Transverse colon (tissue), 4 donors: ENCODE data around the gene TOR4A. TPM values are rescaled to one million over a fixed set of nuclear protein-coding genes. Genes with fewer than 3 reads are reported as not detected.
A peak's percentile ranks its signal among the peaks of the same experiment; 100 is the strongest.

ENCODE experiments used
- DNase-seq: peaks from one replicate; pipeline ENCODE4 v3.0.0-alpha.2; 2019
- H3K27ac ChIP-seq, 4 donors: fragments of 200-600 bp; sonication (generic); 2 replicates each; pipeline ENCODE4 v1.5.1; 2016 to 2018; ENCODE audit warnings: inconsistent platforms in 4 of 4
- H3K27me3 ChIP-seq: fragments of 200-600 bp; sonication (generic); 2 replicates; pipeline ENCODE4 v1.5.1; 2017; ENCODE audit warnings: inconsistent platforms
- H3K36me3 ChIP-seq, 4 donors: fragments of 200-600 bp; sonication (generic); 2 replicates each; pipeline ENCODE4 v1.5.1; 2017 to 2019; ENCODE audit warnings: inconsistent platforms in 4 of 4
- H3K4me1 ChIP-seq, 4 donors: fragments of 200-600 bp; sonication (generic); 2 replicates each; pipeline ENCODE4 v1.5.1; 2017 to 2020; ENCODE audit warnings: inconsistent platforms in 4 of 4
- H3K4me3 ChIP-seq, 4 donors: fragments of 200-600 bp; sonication (generic); 1 replicate in 1 of 4; 2 replicates in 3 of 4; pipeline versions ENCODE4 v1.5.1 to v1.6.1; 2017 to 2019; ENCODE audit warnings: inconsistent platforms in 4 of 4
- H3K9me3 ChIP-seq, 2 donors: fragments of 200-600 bp; sonication (generic); 2 replicates each; pipeline ENCODE4 v1.5.1; 2017 to 2019; ENCODE audit warnings: inconsistent platforms in 2 of 2
- EP300 ChIP-seq: sonication (generic); formaldehyde crosslinking; IDR thresholded peaks from one replicate; pipeline ENCODE4 v1.6.1; 2017; ENCODE audit warnings: antibody characterized with exemption, low read depth
- POLR2A ChIP-seq: fragments of 450-650 bp; IDR thresholded peaks from one replicate; pipeline ENCODE4 v1.6.1; 2016; ENCODE audit warnings: antibody characterized with exemption, mild to moderate bottlenecking, moderate library complexity
- POLR2AphosphoS5 ChIP-seq, 3 donors: sonication (generic); formaldehyde crosslinking; IDR thresholded peaks; one replicate each; pipeline ENCODE4 v1.6.1; 2016; ENCODE audit warnings: antibody characterized with exemption in 3 of 3
- WGBS, 2 donors: methylation state at CpG; one replicate each; pipeline ENCODE4 v1.1.5; 2018; ENCODE audit warnings: low coverage in 1 of 2; 5-methylcytosine and 5-hydroxymethylcytosine counted together
- in situ Hi-C, 4 donors: fragments of 200-750 bp; cut with MboI; loops; one replicate each; pipeline versions ENCODE4 v1.15.0 to v1.15.1; 2017; ENCODE audit warnings: low sequenced_read_pairs in 3 of 4, low pct_ligation_motif_present in 1 of 4, low pct_unique_long_range_greater_than_20kb in 1 of 4
- intact Hi-C: fragments of 100-400 bp; cut with DNase I; formaldehyde crosslinking; loops from one replicate; pipeline ENCODE4 v1.15.1; 2023; ENCODE audit warnings: low total_unique reads
- total RNA-seq, 4 donors: library from RNA; depleted of rRNA; stranded (reverse); fragments of >200 nt; gene quantifications; one replicate each; pipeline ENCODE4 v1.1.0, GENCODE V29; 2016
- TF ChIP-seq, protein P1 (sequence below), 5 experiments: fragments of 200-600 bp in 3 of 5; fragments of 450-650 bp in 2 of 5; sonication (generic) in 3 of 5; IDR thresholded peaks; 1 replicate in 2 of 5; 2 replicates in 3 of 5; pipeline ENCODE4 v1.5.1; 2016 to 2017; ENCODE audit warnings: antibody characterized with exemption in 5 of 5, inconsistent platforms in 3 of 5, mild to moderate bottlenecking in 2 of 5, moderate library complexity in 1 of 5

Gene TOR4A
- total RNA-seq, 4 donors from 2014 or later, result 49.2 to 121 (median 71.7) TPM

DNA sequence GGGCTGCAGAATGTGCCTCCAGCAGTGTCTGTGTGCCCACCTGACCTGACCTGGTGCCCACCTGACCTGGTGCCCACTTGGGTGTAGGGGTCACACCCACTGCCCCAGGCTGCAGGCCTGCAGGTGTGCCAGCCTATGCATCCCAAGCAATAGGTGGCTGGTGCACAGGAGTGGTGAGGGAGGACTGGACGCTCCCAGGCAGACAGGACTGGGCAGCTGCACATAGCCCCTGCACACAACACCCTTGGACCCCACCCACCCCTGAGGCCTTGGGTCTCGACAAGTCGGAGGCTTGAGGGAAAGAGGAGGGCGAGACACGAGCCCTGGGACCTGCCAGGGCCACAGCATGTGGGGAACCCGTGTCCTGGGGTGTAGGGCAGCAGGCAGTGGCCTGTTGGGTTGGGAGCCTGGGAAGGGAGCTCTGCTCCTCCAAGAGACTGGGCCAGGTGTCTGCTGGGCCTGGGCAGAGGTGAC is 35.4 kb downstream of the TOR4A start:
- H3K36me3 ChIP-seq, result no peaks in the 10 kb centered on the region
- 87% methylated on average over 6 of the region's 6 CpGs; no CpG with 5 or more reads in 1 of the 2 donors for whole genome bisulfite sequencing, 2 donors
- TF ChIP-seq, protein P1, sequence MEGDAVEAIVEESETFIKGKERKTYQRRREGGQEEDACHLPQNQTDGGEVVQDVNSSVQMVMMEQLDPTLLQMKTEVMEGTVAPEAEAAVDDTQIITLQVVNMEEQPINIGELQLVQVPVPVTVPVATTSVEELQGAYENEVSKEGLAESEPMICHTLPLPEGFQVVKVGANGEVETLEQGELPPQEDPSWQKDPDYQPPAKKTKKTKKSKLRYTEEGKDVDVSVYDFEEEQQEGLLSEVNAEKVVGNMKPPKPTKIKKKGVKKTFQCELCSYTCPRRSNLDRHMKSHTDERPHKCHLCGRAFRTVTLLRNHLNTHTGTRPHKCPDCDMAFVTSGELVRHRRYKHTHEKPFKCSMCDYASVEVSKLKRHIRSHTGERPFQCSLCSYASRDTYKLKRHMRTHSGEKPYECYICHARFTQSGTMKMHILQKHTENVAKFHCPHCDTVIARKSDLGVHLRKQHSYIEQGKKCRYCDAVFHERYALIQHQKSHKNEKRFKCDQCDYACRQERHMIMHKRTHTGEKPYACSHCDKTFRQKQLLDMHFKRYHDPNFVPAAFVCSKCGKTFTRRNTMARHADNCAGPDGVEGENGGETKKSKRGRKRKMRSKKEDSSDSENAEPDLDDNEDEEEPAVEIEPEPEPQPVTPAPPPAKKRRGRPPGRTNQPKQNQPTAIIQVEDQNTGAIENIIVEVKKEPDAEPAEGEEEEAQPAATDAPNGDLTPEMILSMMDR (IDR thresholded peaks at IDR 0.05), result no peak
- no peak for TF ChIP-seq POLR2A
- no peak for TF ChIP-seq EP300
- TF ChIP-seq POLR2AphosphoS5 (IDR thresholded peaks at IDR 0.05), result no peak
- H3K4me3 ChIP-seq, result no peak overlapping the region
- peak overlapping the region in 1 of 4 donors; percentile 94 for H3K27ac ChIP-seq
- intact Hi-C loops (no loop called here), in situ Hi-C loops (no loop called here)
- no peak for DNase-seq
- H3K4me1 ChIP-seq, result peaks cover 14 to 61% (median 43%) of the 10 kb centered on the region in 4 donors
- H3K27me3 ChIP-seq, result peaks cover 17% of the 10 kb centered on the region
- no peaks in the 10 kb centered on the region for H3K9me3 ChIP-seq

- intact Hi-C loops, result no loop called here
- Histone ChIP-seq H3K36me3 (no peaks in the 10 kb centered on the region), H3K4me1 (peaks cover 14 to 58% (median 39%) of the 10 kb centered on the region in 4 donors), H3K27ac (peak overlapping the region in 1 of 4 donors; percentile 94), H3K4me3 (no peak overlapping the region), H3K27me3 (peaks cover 17% of the 10 kb centered on the region), H3K9me3 (no peaks in the 10 kb centered on the region)
- 58 to 80% methylated on average over 1 to 7 of the region's 9 CpGs for whole genome bisulfite sequencing, 2 donors
- in situ Hi-C loops, result no loop called here
- no peak for DNase-seq
- TF ChIP-seq POLR2AphosphoS5 (IDR thresholded peaks at IDR 0.05) (no peak), EP300 (no peak), POLR2A (no peak)
- TF ChIP-seq, protein P1 (IDR thresholded peaks at IDR 0.05), result no peak
Observed at GRCh38 chr9:137313326-137313936, 35.9 kb downstream of the TOR4A start.

GRCh38 chr9:137313956-137314560 is 36.5 kb downstream of the TOR4A start:
- TF ChIP-seq, protein P1 (IDR thresholded peaks at IDR 0.05), result no peak
- TF ChIP-seq POLR2A, result no peak
- TF ChIP-seq EP300, result no peak
- TF ChIP-seq POLR2AphosphoS5 (IDR thresholded peaks at IDR 0.05), result no peak
- WGBS, 2 donors, result 74% methylated on average over 21 of the region's 24 CpGs; no CpG with 5 or more reads in 1 of the 2 donors
- intact Hi-C loops (no loop called here), in situ Hi-C loops (no loop called here)
- peaks cover 14 to 58% (median 39%) of the 10 kb centered on the region in 4 donors for H3K4me1 ChIP-seq
- H3K4me3 ChIP-seq, result no peak overlapping the region
- no peaks in the 10 kb centered on the region for H3K9me3 ChIP-seq
- DNase-seq, result no peak
- H3K27me3 ChIP-seq, result peaks cover 17% of the 10 kb centered on the region
- no peaks in the 10 kb centered on the region for H3K36me3 ChIP-seq
- H3K27ac ChIP-seq, result peak overlapping the region in 1 of 4 donors; percentile 94
